Activated naive CD4-positive, alpha-beta T cell treated with Interleukin-2 at 50 U/mL for 16 hours (primary cell): ENCODE data around the gene LRP6.
"Not testable (repeated sequence)": the region's sequence is repeated elsewhere in the genome, so short reads cannot be mapped to it uniquely, and the experiment has no call there.

ENCODE experiments used
- DNase-seq: peaks from one replicate; pipeline ENCODE4 v3.0.0-alpha.2; 2020

LRP6 gene

GRCh38 chr12:12110923-12111555 lies 155.8 kb downstream of the LRP6 start:
- DNase-seq: not testable (repeated sequence)

GRCh38 chr12:12108441-12109058 lies 158.3 kb downstream of the LRP6 start:
- no peak for DNase-seq

- DNase-seq: no peak
Observed at GRCh38 chr12:12107678-12108077, 159.2 kb downstream of the LRP6 start.

- no peak for DNase-seq
Observed at GRCh38 chr12:12099102-12099501, 167.7 kb downstream of the LRP6 start.

GRCh38 chr12:12098691-12099015 lies 168.2 kb downstream of the LRP6 start:
- DNase-seq: no peak

GRCh38 chr12:12097891-12098690 lies 168.8 kb downstream of the LRP6 start:
- no peak for DNase-seq

GRCh38 chr12:12095021-12095420 lies 171.8 kb downstream of the LRP6 start:
- DNase-seq: no peak

GRCh38 chr12:12094481-12094880 lies 172.4 kb downstream of the LRP6 start:
- no peak for DNase-seq

- DNase-seq: no peak
Observed at GRCh38 chr12:12091977-12092663, 174.7 kb downstream of the LRP6 start.

GRCh38 chr12:12091071-12091470 lies 175.8 kb downstream of the LRP6 start:
- DNase-seq: no peak

GRCh38 chr12:12088761-12089160 lies 178.1 kb downstream of the LRP6 start:
- DNase-seq: no peak

- no peak for DNase-seq
Observed at GRCh38 chr12:12088147-12088546, 178.7 kb downstream of the LRP6 start.

- DNase-seq: no peak
Observed at GRCh38 chr12:12087693-12088034, 179.2 kb downstream of the LRP6 start.

GRCh38 chr12:12086973-12087692 lies 179.7 kb downstream of the LRP6 start:
- DNase-seq: no peak

GRCh38 chr12:12086362-12086761 lies 180.5 kb downstream of the LRP6 start:
- no peak for DNase-seq

- DNase-seq: no peak
Observed at GRCh38 chr12:12083688-12084087, 183.2 kb downstream of the LRP6 start.

- DNase-seq: no peak
Observed at GRCh38 chr12:12081836-12082497, 184.9 kb downstream of the LRP6 start.

- DNase-seq: no peak
Observed at GRCh38 chr12:12079291-12079690, 187.6 kb downstream of the LRP6 start.

- peak; percentile 33 for DNase-seq
Observed at GRCh38 chr12:12072064-12072760, 194.6 kb downstream of the LRP6 start.

- DNase-seq: peak; percentile 16
Observed at GRCh38 chr12:12070674-12071656, 195.9 kb downstream of the LRP6 start, which contains the start of gene BCL2L14. Gene BCL2L14, plus strand, starts transcription at chr12:12070939. Its CDS starts 8,367 bp downstream, at chr12:12079306.
